IMR-90 (cell line): Measurements from ENCODE around the gene FOSL2. TPM values are rescaled to one million over a fixed set of nuclear protein-coding genes. Genes with fewer than 3 reads are reported as not detected.

Experiments
- ATAC-seq: fragments of 200-7000 bp; cut with Tn5 transposase; 2 replicates; pipeline ENCODE4 v1.9.1; 2020; ENCODE audit warnings: low read depth, mild to moderate bottlenecking, moderate library complexity
- BruUV-seq: library from RNA; stranded (reverse); fragments of 400-500 nt; replicated peaks from 2 replicates; lab custom pipeline; 2021; lab: Mats Ljungman, UMichigan
- CTCF ChIA-PET: fragments of 300-600 bp; formaldehyde crosslinking; extraction: SDS; loops from one replicate; lab custom pipeline; 2021; ENCODE audit warnings: antibody characterized with exemption; lab: Yijun Ruan, JAX
- POLR2A ChIA-PET: fragments of 300-600 bp; sonication (Branson Sonifier 250); formaldehyde crosslinking; loops from one replicate; lab custom pipeline; 2022; ENCODE audit warnings: antibody characterized with exemption; ENCODE audit not compliant: unreplicated experiment; lab: Charles Lee
- DNase-seq: peaks from one replicate; pipeline ENCODE4 v3.0.0; 2013
- H2AFZ ChIP-seq: replicated peaks from 2 replicates; pipeline ENCODE3; 2013; ENCODE audit warnings: low read length, mild to moderate bottlenecking; ENCODE audit not compliant: poor library complexity
- H2AK5ac ChIP-seq: 2 replicates; pipeline ENCODE4 v1.6.1; 2013; ENCODE audit warnings: low read depth, low read length, inconsistent platforms
- H2AK9ac ChIP-seq: replicated peaks from 2 replicates; pipeline ENCODE3; 2013; ENCODE audit warnings: mild to moderate bottlenecking, low read depth, low read length, moderate library complexity; ENCODE audit not compliant: poor library complexity
- H2BK120ac ChIP-seq: 2 replicates; pipeline ENCODE4 v1.6.1; 2013; ENCODE audit warnings: low read depth, low read length, inconsistent platforms
- H2BK15ac ChIP-seq: 3 replicates; pipeline ENCODE4 v1.6.1; 2013; ENCODE audit warnings: low read depth, low read length, inconsistent platforms
- H2BK20ac ChIP-seq: 2 replicates; pipeline ENCODE4 v1.6.1; 2013; ENCODE audit warnings: low read depth, mild to moderate bottlenecking, inconsistent platforms, low read length, moderate library complexity
- H2BK5ac ChIP-seq: 2 replicates; pipeline ENCODE4 v1.6.1; 2013; ENCODE audit warnings: mild to moderate bottlenecking, low read depth, low read length, inconsistent platforms; ENCODE audit not compliant: poor library complexity, severe bottlenecking
- H3K14ac ChIP-seq: replicated peaks from 2 replicates; pipeline ENCODE4 v1.6.1; 2013; ENCODE audit warnings: low read depth, low read length, inconsistent platforms
- H3K18ac ChIP-seq: 2 replicates; pipeline ENCODE4 v1.6.1; 2013; ENCODE audit warnings: low read depth, low read length, control low read depth
- H3K23ac ChIP-seq: 2 replicates; pipeline ENCODE4 v1.6.1; 2013; ENCODE audit warnings: low read depth, low read length, inconsistent platforms
- H3K27ac ChIP-seq: 2 replicates; pipeline ENCODE4 v1.5.1; 2013; ENCODE audit warnings: mild to moderate bottlenecking, control low read depth, low read length; ENCODE audit not compliant: insufficient read depth
- H3K27me3 ChIP-seq: 2 replicates; pipeline ENCODE4 v1.6.1; 2013; ENCODE audit warnings: low read length; ENCODE audit not compliant: control insufficient read depth, insufficient read depth
- H3K36me3 ChIP-seq: 2 replicates; pipeline ENCODE4 v1.6.1; 2013; ENCODE audit warnings: low read length, mixed read lengths; ENCODE audit not compliant: control insufficient read depth, insufficient read depth
- H3K4ac ChIP-seq: 2 replicates; pipeline ENCODE4 v1.6.1; 2013; ENCODE audit warnings: low read depth, low read length, inconsistent platforms
- H3K4me1 ChIP-seq: 2 replicates; pipeline ENCODE4 v1.6.1; 2013; ENCODE audit warnings: low read length, mixed read lengths; ENCODE audit not compliant: control insufficient read depth, insufficient read depth
- H3K4me2 ChIP-seq: 2 replicates; pipeline ENCODE4 v1.6.1; 2013; ENCODE audit warnings: low read depth, mild to moderate bottlenecking, control low read depth, low read length, moderate library complexity
- H3K4me3 ChIP-seq: 2 replicates; pipeline ENCODE4 v1.5.1; 2013; ENCODE audit warnings: low read depth, mild to moderate bottlenecking, control low read depth, low read length, moderate library complexity; ENCODE audit not compliant: insufficient read depth
- H3K56ac ChIP-seq: 2 replicates; pipeline ENCODE4 v1.6.1; 2013; ENCODE audit warnings: low read length, inconsistent platforms; ENCODE audit not compliant: insufficient read depth; ENCODE audit errors: extremely low read depth
- H3K79me1 ChIP-seq, 2 experiments: 2 replicates each; pipeline ENCODE4 v1.6.1; 2013; ENCODE audit warnings: low read length in 2 of 2, inconsistent platforms in 1 of 2, low read depth in 1 of 2
- H3K9ac ChIP-seq: 2 replicates; pipeline ENCODE4 v1.6.1; 2013; ENCODE audit warnings: low read depth, low read length, control low read depth
- H3K9me1 ChIP-seq: 2 replicates; pipeline ENCODE4 v1.6.1; 2013; ENCODE audit warnings: low read length, inconsistent platforms; ENCODE audit not compliant: insufficient read depth
- H3K9me3 ChIP-seq: 2 replicates; pipeline ENCODE4 v1.6.1; 2013; ENCODE audit warnings: low read length; ENCODE audit not compliant: control insufficient read depth, insufficient read depth
- H4K20me1 ChIP-seq: 2 replicates; pipeline ENCODE4 v1.6.1; 2013; ENCODE audit warnings: low read length, inconsistent platforms; ENCODE audit not compliant: insufficient read depth
- H4K5ac ChIP-seq: 2 replicates; pipeline ENCODE4 v1.6.1; 2013; ENCODE audit warnings: mild to moderate bottlenecking, low read depth, low read length, control low read depth
- H4K8ac ChIP-seq, 2 experiments: 2 replicates each; pipeline ENCODE4 v1.6.1; 2013; ENCODE audit warnings: low read depth in 2 of 2, low read length in 2 of 2, control low read depth in 1 of 2, inconsistent platforms in 1 of 2
- H4K91ac ChIP-seq: 2 replicates; pipeline ENCODE4 v1.6.1; 2013; ENCODE audit warnings: low read depth, low read length, inconsistent platforms; ENCODE audit not compliant: insufficient read depth
- BHLHE40 ChIP-seq: fragments of 150-350 bp; IDR thresholded peaks from 2 replicates; pipeline ENCODE4 v1.6.1; 2016; ENCODE audit warnings: mild to moderate bottlenecking, low read depth, low read length
- CHD1 ChIP-seq: IDR thresholded peaks from 2 replicates; pipeline ENCODE4 v1.6.1; 2012; ENCODE audit warnings: low read depth, low read length, improper control_type of control experiment
- POLR2A ChIP-seq: IDR thresholded peaks from 2 replicates; pipeline ENCODE4 v1.6.1; 2012; ENCODE audit warnings: mild to moderate bottlenecking, low read depth, low read length
- RCOR1 ChIP-seq: IDR thresholded peaks from 2 replicates; pipeline ENCODE4 v1.6.1; 2012; ENCODE audit warnings: mild to moderate bottlenecking, low read length, improper control_type of control experiment; ENCODE audit not compliant: insufficient replicate concordance
- WGBS, 2 experiments: methylation state at CpG; one replicate each; pipeline versions ENCODE4 v1.1.5 to v1.1.7; 2013; ENCODE audit warnings: missing lambda C conversion rate in 2 of 2; ENCODE audit not compliant: insufficient read length in 1 of 2; ENCODE audit errors: extremely low coverage in 2 of 2; 5-methylcytosine and 5-hydroxymethylcytosine counted together
- dilution Hi-C: fragments of 300-500 bp; cut with HindIII; formaldehyde crosslinking; loops from one replicate; pipeline ENCODE4 v1.14.3; 2018; ENCODE audit warnings: low sequenced_read_pairs; ENCODE audit not compliant: unreplicated experiment
- in situ Hi-C: fragments of 300-500 bp; cut with MboI; formaldehyde crosslinking; loops from 3 replicates; pipeline ENCODE4 v1.14.3; 2019; ENCODE audit warnings: low sequenced_read_pairs, inconsistent platforms, mixed read lengths
- intact Hi-C: fragments of 100-400 bp; cut with micrococcal nuclease; formaldehyde crosslinking; loops from 2 replicates; pipeline ENCODE4 v1.10.0; 2022
- polyA plus RNA-seq, 3 experiments: library from polyadenylated mRNA; depleted of rRNA; stranded (reverse); fragments of >200 nt; gene quantifications; 2 replicates each; pipeline ENCODE4 v1.2.3, GENCODE V29; 2012; ENCODE audit warnings: low replicate concordance in 1 of 3
- total RNA-seq: library from RNA; depleted of rRNA; stranded (reverse); fragments of >200 nt; gene quantifications from 2 replicates; pipeline ENCODE4 v1.2.3, GENCODE V29; 2012
- TF ChIP-seq, protein P1 (sequence below): fragments of 150-350 bp; IDR thresholded peaks from 2 replicates; pipeline ENCODE4 v1.6.1; 2016; ENCODE audit warnings: low read depth, mild to moderate bottlenecking, low read length, moderate library complexity, borderline replicate concordance

The FOSL2 gene
- total and polyA plus RNA-seq, 2 of the 4 experiments (the other 2 are of a cell fraction), result 31.4 to 46.3 TPM

GRCh38 chr2:28397043-28397381 is 4.4 kb downstream of the FOSL2 start:
- Histone ChIP-seq H3K4ac (peak overlapping the region; percentile 18; the same call in 1 of the 2 replicates), H3K4me1 (peaks cover 36% of the 10 kb centered on the region)
- dilution Hi-C loops, result no loop called here

More at GRCh38 chr2:28397043-28397381, 4.4 kb downstream of the FOSL2 start:
- 0 out of 2 replicates have a peak overlapping the region, but pooled peaks have one; percentile 7 for H2BK120ac ChIP-seq
- H2AK9ac ChIP-seq, result no peak overlapping the region
- H4K5ac ChIP-seq, result no peak overlapping the region
- H3K14ac ChIP-seq, result 0 out of 2 replicates have a peak overlapping the region, but pooled peaks have one; percentile 12
- H3K4me3 ChIP-seq, result peak overlapping the region; percentile 91
- H2BK15ac ChIP-seq, result no peak overlapping the region
- H3K23ac ChIP-seq, result peak overlapping the region; percentile 44; the same call in 1 of the 2 replicates
- peak overlapping the region; percentile 88 for H3K4me2 ChIP-seq
- TF ChIP-seq RCOR1, result no peak
- no peak for TF ChIP-seq CHD1
- no peak for TF ChIP-seq BHLHE40
- TF ChIP-seq POLR2A, result no peak
- TF ChIP-seq, protein P1, sequence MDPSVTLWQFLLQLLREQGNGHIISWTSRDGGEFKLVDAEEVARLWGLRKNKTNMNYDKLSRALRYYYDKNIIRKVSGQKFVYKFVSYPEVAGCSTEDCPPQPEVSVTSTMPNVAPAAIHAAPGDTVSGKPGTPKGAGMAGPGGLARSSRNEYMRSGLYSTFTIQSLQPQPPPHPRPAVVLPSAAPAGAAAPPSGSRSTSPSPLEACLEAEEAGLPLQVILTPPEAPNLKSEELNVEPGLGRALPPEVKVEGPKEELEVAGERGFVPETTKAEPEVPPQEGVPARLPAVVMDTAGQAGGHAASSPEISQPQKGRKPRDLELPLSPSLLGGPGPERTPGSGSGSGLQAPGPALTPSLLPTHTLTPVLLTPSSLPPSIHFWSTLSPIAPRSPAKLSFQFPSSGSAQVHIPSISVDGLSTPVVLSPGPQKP, result no peak
- H2AFZ ChIP-seq, result no peak overlapping the region
- peak overlapping the region; percentile 18; the same call in 1 of the 2 replicates for H3K27ac ChIP-seq
- WGBS, 2 experiments, result no CpG with 5 or more reads among the region's 2 CpGs
- no peak overlapping the region; a peak in 1 of 4 replicates for H4K8ac ChIP-seq
- peak overlapping the region; percentile 95 for H3K9ac ChIP-seq
- CTCF ChIA-PET, result interaction anchor here (0.6 to 1.2 kb wide), 3 partner anchors 11 to 171 kb away, joined by 3 to 4 read pairs (median 4); no protein-coding TSS in a partner anchor
- no peak overlapping the region for H2BK20ac ChIP-seq
- H3K27me3 ChIP-seq, result no peaks in the 10 kb centered on the region
- peak overlapping the region; percentile 15; the same call in 1 of the 2 replicates for H3K18ac ChIP-seq
- ATAC-seq, result no peak
- intact Hi-C loops (loop anchor here (10.0 kb wide), 1 partner anchor 232 kb away; no protein-coding TSS in a partner anchor), in situ Hi-C loops (loop anchor here (5.0 to 10.0 kb wide), 2 partner anchors 432 to 640 kb away; no protein-coding TSS in a partner anchor)
- no TSS peak for BruUV-seq
- H3K9me1 ChIP-seq, result peaks cover 23% of the 10 kb centered on the region
- no peak overlapping the region for H2AK5ac ChIP-seq
- POLR2A ChIA-PET, result interaction anchor here (0.6 kb wide), 1 partner anchor 501 kb away, joined by 9 read pairs; no protein-coding TSS in a partner anchor
- H4K91ac ChIP-seq, result no peak overlapping the region
- H3K56ac ChIP-seq, result peak overlapping the region; percentile 39; the same call in 1 of the 2 replicates
- peaks cover 0 to 40% of the 10 kb centered on the region in 2 experiments; a peak in 2 of 4 replicates for H3K79me1 ChIP-seq
- peak overlapping the region; percentile 92 for H2BK5ac ChIP-seq
- DNase-seq, result no peak
- peaks cover 45% of the 10 kb centered on the region for H3K36me3 ChIP-seq
- H4K20me1 ChIP-seq, result peaks cover 79% of the 10 kb centered on the region
- no peaks in the 10 kb centered on the region for H3K9me3 ChIP-seq
